NCI-H2171 treated with DMSO at 0.1 percent for 48 hours (cell line): ENCODE data around the gene SPIRE2.
A peak's percentile ranks its signal among the peaks of the same experiment; 100 is the strongest.
"Not testable (repeated sequence)": the region's sequence is repeated elsewhere in the genome, so short reads cannot be mapped to it uniquely, and the experiment has no call there.

ENCODE experiments used
- DNase-seq: peaks from one replicate; lab custom pipeline; 2025; lab: John Stamatoyannopoulos, UW

SPIRE2 gene

DNA sequence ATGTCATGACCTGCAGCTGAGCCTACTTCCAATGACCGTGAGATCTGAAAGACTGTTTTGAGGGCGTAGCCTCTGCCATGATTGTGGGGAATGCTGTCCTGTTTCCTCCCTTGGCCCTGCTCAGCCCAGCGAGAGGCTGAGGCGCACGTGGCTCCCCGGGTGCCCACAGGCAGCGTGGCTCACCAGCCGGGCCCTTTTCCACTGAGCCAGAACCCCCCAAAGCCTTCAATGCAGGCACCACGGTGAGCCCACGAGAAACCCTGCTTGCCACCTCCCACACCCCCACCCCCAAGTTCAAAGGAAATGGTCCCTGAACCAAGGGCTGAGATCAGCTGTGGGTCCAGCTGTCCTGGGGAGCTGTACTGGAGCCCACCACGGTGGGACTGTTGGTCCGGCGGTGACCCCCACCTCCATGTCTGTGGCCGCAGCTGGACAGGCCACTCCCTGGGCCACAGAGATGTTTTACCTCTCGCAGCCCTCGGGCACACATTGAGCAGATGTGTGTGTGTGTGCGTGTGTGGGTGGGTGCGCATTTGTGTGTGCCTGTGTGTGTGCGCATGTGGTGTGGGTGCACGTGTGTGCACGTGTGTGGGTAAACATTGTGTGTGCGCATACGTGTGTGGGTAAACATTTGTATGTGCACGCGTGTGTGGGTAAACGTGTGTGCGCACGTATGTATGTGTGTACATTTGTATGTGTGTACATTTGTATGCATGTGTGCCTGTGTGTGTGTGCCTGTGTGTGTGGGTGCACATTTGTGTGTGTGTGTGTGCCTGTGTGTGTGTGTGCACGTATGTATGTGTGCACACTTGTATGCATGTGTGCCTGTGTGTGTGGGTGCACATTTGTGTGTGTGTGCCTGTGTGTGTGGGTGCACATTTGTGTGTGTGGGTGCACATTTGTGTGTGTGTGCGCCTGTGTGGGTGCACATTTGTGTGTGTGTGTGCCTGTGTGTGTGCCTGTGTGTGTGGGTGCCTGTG is 85.4 kb downstream of the SPIRE2 start:
- DNase-seq: no peak

DNA sequence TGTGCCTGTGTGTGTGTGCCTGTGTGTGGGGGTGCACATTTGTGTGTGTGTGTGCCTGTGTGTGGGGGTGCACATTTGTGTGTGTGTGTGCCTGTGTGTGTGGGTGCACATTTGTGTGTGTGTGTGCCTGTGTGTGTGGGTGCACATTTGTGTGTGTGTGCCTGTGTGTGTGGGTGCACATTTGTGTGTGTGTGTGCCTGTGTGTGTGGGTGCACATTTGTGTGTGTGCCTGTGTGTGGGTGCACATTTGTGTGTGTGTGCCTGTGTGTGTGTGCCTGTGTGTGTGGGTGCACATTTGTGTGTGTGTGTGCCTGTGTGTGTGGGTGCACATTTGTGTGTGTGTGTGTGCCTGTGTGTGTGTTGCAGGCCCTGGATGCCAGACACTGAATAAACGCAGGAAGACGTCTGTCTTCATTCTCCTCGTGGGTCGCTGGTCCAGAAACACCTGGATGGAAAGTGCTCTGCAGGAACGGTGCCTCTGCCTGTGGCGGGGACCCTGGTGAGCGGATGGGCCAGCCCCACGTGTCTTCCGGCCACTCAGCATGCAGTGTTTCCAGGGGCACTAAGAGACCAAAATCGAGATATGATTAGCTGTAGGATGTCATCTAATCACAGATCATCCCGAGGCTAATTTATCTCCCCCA is 86.5 kb downstream of the SPIRE2 start:
- not testable (repeated sequence) for DNase-seq

DNA sequence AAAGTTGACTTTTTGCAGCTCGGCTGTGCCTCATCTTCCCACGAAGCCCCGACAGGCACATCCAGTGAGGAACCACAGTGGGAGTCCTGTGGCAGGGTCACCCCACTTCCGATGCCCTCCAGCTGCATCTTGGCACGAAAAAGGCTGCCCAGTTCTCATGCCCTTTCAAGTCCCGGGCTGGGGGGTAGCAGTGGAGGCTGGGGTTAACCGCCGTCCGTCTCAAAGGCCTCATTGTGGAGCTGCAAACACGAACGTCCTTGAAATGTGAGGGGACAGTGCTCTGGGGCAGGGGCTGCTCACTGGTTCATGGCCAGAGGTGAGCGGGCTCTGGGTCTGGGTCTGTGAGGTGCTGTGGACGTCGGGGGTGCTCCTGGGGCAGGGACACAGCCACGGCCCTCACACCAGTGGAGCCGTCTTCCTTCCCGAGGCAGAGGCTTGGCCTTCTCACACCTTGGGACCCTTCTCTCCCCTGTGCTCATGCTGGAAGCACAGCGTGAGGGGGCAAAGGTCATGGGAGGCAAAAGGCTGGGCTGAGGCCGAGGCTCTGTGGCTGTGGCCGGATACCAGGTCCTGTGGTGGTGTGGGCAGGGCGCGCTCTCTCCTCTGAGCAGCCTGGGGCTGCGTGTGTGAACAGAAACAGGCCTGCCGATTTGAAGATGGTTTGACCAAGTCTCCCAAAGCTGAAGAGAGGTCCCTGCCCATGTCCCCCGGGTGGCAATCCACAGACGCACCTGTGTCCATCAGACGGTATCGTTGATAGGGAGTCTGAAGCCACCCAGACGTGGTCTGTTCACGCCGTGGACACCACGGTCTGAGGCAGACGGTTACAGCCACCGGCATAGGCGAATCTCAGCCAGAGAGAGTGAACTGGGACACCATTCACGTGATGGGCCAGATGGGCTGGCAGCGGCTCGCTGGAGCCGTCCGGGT is 87.3 kb downstream of the SPIRE2 start:
- no peak for DNase-seq

DNA sequence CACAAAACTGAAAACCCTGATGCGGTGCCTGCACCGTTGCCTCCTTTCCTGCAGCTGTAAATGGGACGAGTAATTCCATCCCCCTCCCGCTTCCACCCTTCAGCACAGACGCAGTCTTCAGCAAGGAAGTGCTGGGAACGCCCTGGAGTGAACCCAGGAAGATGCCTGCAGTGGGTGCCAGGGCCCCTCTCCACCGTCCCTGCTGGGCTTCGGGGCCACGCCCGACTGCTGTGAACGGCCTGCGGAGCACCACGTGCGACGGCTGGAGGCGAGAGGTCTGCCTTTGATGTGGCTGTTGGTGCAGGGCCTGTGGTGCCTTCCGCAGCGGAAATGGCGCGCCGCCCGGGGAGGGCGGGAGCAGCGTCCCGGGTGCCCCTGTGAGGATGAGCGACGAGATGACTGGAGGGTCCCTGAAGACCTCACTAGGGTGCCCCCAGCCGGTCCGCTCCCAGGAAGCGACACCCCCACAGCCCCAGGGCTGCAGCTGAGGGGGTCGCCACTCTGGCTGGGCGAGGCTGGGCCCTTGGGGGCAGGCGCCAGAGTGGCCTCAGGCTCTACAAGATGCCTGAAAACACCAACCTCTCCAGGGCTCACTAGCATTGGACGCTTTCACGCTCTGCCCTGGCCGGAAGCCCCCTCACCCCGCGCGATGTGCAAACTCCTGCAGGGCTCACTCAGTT is 89.6 kb downstream of the SPIRE2 start:
- peak; percentile 92 for DNase-seq

DNA sequence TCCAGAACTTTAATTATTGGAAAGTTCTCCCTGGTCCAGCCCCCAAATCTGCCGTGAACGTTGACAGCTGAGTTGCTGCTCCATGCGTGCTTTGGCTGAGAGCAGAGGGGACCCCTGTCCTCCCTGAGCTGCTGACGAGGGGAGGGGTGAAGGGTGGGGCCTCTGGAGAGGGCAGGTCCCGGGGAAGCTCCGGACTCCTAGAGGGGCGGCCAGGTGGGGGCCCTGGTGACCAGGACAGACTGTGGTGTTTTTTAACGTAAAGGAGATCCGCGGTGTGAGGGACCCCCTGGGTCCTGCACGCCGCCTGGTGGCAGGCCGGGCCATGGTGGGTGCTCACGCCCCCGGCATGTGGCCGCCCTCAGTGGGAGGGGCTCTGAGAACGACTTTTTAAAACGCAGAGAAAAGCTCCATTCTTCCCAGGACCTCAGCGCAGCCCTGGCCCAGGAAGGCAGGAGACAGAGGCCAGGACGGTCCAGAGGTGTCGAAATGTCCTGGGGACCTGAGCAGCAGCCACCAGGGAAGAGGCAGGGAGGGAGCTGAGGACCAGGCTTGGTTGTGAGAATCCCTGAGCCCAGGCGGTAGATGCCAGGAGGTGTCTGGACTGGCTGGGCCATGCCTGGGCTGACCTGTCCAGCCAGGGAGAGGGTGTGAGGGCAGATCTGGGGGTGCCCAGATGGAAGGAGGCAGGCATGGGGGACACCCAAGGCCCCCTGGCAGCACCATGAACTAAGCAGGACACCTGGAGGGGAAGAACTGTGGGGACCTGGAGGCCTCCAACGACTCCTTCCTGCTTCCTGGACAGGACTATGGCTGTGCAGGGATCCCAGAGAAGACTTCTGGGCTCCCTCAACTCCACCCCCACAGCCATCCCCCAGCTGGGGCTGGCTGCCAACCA is 90.4 kb downstream of the SPIRE2 start, which contains the start of gene MC1R:
TSS of gene MC1R (plus strand) at position 410 of the 895 bp plus-strand sequence. CDS start at position 807, 397 bp downstream.
- peak; percentile 61 for DNase-seq

DNA sequence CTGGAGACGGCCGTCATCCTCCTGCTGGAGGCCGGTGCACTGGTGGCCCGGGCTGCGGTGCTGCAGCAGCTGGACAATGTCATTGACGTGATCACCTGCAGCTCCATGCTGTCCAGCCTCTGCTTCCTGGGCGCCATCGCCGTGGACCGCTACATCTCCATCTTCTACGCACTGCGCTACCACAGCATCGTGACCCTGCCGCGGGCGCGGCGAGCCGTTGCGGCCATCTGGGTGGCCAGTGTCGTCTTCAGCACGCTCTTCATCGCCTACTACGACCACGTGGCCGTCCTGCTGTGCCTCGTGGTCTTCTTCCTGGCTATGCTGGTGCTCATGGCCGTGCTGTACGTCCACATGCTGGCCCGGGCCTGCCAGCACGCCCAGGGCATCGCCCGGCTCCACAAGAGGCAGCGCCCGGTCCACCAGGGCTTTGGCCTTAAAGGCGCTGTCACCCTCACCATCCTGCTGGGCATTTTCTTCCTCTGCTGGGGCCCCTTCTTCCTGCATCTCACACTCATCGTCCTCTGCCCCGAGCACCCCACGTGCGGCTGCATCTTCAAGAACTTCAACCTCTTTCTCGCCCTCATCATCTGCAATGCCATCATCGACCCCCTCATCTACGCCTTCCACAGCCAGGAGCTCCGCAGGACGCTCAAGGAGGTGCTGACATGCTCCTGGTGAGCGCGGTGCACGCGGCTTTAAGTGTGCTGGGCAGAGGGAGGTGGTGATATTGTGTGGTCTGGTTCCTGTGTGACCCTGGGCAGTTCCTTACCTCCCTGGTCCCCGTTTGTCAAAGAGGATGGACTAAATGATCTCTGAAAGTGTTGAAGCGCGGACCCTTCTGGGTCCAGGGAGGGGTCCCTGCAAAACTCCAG is 91.5 kb downstream of the SPIRE2 start:
- no peak for DNase-seq

DNA sequence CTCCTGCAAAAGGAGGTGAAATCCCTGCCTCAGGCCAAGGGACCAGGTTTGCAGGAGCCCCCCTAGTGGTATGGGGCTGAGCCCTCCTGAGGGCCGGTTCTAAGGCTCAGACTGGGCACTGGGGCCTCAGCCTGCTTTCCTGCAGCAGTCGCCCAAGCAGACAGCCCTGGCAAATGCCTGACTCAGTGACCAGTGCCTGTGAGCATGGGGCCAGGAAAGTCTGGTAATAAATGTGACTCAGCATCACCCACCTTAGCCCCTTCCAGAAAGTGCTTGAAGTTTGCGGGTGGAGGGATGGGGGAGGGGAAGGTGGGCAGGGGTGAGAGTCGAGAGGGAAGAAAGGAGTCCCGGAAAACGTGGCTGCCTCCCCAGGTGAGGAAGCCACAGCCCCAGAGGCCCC is 92.4 kb downstream of the SPIRE2 start:
- no peak for DNase-seq
